H9 (cell line): ENCODE data around the gene ANKS1B. TPM values are rescaled to one million over a fixed set of nuclear protein-coding genes. Genes with fewer than 3 reads are reported as not detected.

Source experiments
- DNase-seq: peaks from one replicate; pipeline ENCODE4 v3.0.0-alpha.2; 2017
- H2AFZ ChIP-seq: one replicate; pipeline ENCODE4 v1.6.1; 2013; ENCODE audit warnings: mild to moderate bottlenecking, low read length, control low read depth, moderate library complexity
- H2AK5ac ChIP-seq: 2 replicates; pipeline ENCODE4 v1.6.1; 2013; ENCODE audit warnings: low read length, control low read depth, mixed read lengths; ENCODE audit not compliant: insufficient read length
- H2BK120ac ChIP-seq: one replicate; pipeline ENCODE4 v1.6.1; 2013; ENCODE audit warnings: low read depth, mild to moderate bottlenecking, low read length, control low read depth, inconsistent platforms; ENCODE audit not compliant: poor library complexity, severe bottlenecking
- H2BK12ac ChIP-seq: 2 replicates; pipeline ENCODE4 v1.6.1; 2013; ENCODE audit warnings: low read length, control low read depth, mixed read lengths, low read depth; ENCODE audit not compliant: insufficient read length
- H2BK15ac ChIP-seq: 2 replicates; pipeline ENCODE4 v1.6.1; 2013; ENCODE audit warnings: low read depth, low read length, control low read depth
- H2BK20ac ChIP-seq: one replicate; pipeline ENCODE4 v1.6.1; 2013; ENCODE audit warnings: low read depth, mild to moderate bottlenecking, low read length, control low read depth, inconsistent platforms; ENCODE audit not compliant: poor library complexity, severe bottlenecking
- H2BK5ac ChIP-seq: 2 replicates; pipeline ENCODE4 v1.6.1; 2013; ENCODE audit warnings: low read length, control low read depth, mixed read lengths; ENCODE audit not compliant: insufficient read length
- H3K14ac ChIP-seq: 2 replicates; pipeline ENCODE4 v1.6.1; 2013; ENCODE audit warnings: low read length, control low read depth; ENCODE audit not compliant: insufficient read depth
- H3K18ac ChIP-seq: 2 replicates; pipeline ENCODE4 v1.6.1; 2013; ENCODE audit warnings: low read depth, mild to moderate bottlenecking, mixed read lengths, low read length, control low read depth; ENCODE audit not compliant: insufficient read length
- H3K23ac ChIP-seq: 2 replicates; pipeline ENCODE4 v1.6.1; 2013; ENCODE audit warnings: low read length, control low read depth, mixed read lengths, low read depth; ENCODE audit not compliant: insufficient read length
- H3K23me2 ChIP-seq: 2 replicates; pipeline ENCODE4 v1.6.1; 2013; ENCODE audit warnings: low read depth, mild to moderate bottlenecking, mixed read lengths, low read length, control low read depth; ENCODE audit not compliant: insufficient read length, poor library complexity, severe bottlenecking
- H3K27ac ChIP-seq: 2 replicates; pipeline ENCODE4 v1.5.1; 2013; ENCODE audit warnings: low read length, control low read depth, mixed read lengths, low read depth; ENCODE audit not compliant: insufficient read length
- H3K27me3 ChIP-seq: 2 replicates; pipeline ENCODE4 v1.6.1; 2013; ENCODE audit warnings: low read length, control low read depth, inconsistent platforms; ENCODE audit not compliant: insufficient read depth
- H3K4ac ChIP-seq: 2 replicates; pipeline ENCODE4 v1.6.1; 2013; ENCODE audit warnings: low read depth, mild to moderate bottlenecking, control low read depth, inconsistent platforms, low read length, moderate library complexity
- H3K4me1 ChIP-seq: 2 replicates; pipeline ENCODE4 v1.6.1; 2013; ENCODE audit warnings: low read length, control low read depth, inconsistent platforms; ENCODE audit not compliant: insufficient read depth
- H3K4me2 ChIP-seq: 2 replicates; pipeline ENCODE4 v1.6.1; 2013; ENCODE audit warnings: low read length, control low read depth, mixed read lengths; ENCODE audit not compliant: insufficient read length, insufficient read depth
- H3K56ac ChIP-seq: 2 replicates; pipeline ENCODE4 v1.6.1; 2013; ENCODE audit warnings: low read depth, mild to moderate bottlenecking, mixed read lengths, low read length, control low read depth; ENCODE audit not compliant: insufficient read length
- H3K79me1 ChIP-seq: 2 replicates; pipeline ENCODE4 v1.6.1; 2013; ENCODE audit warnings: low read depth, mild to moderate bottlenecking, moderate library complexity, low read length, control low read depth, inconsistent platforms; ENCODE audit not compliant: insufficient read depth, poor library complexity, severe bottlenecking
- H3K79me2 ChIP-seq: 2 replicates; pipeline ENCODE4 v1.6.1; 2013; ENCODE audit warnings: low read length, control low read depth, inconsistent platforms; ENCODE audit not compliant: insufficient read depth
- H3K9ac ChIP-seq: 2 replicates; pipeline ENCODE4 v1.6.1; 2013; ENCODE audit warnings: low read length, control low read depth, mixed read lengths; ENCODE audit not compliant: insufficient read length; ENCODE audit errors: extremely low read depth
- H3K9me3 ChIP-seq: one replicate; pipeline ENCODE4 v1.6.1; 2013; ENCODE audit warnings: low read depth, low read length, inconsistent platforms; ENCODE audit not compliant: control insufficient read depth
- H3T11ph ChIP-seq: one replicate; pipeline ENCODE4 v1.6.1; 2013; ENCODE audit warnings: mild to moderate bottlenecking, low read length, control low read depth, inconsistent platforms
- H4K20me1 ChIP-seq: one replicate; pipeline ENCODE4 v1.6.1; 2013; ENCODE audit not compliant: control insufficient read depth, insufficient read length, insufficient read depth
- H4K5ac ChIP-seq: 2 replicates; pipeline ENCODE4 v1.6.1; 2013; ENCODE audit warnings: low read depth, mild to moderate bottlenecking, mixed read lengths, low read length, control low read depth; ENCODE audit not compliant: insufficient read length
- H4K8ac ChIP-seq: replicated peaks from 2 replicates; pipeline ENCODE4 v1.6.1; 2013; ENCODE audit warnings: low read length, control low read depth, mixed read lengths, low read depth; ENCODE audit not compliant: insufficient read length
- H4K91ac ChIP-seq: 2 replicates; pipeline ENCODE4 v1.6.1; 2013; ENCODE audit warnings: low read depth, mild to moderate bottlenecking, moderate library complexity, mixed read lengths, low read length, control low read depth; ENCODE audit not compliant: insufficient read length
- H3K27ac Mint-ChIP-seq, 3 experiments: 2 replicates in 2 of 3; 3 replicates in 1 of 3; pipeline ENCODE4 v1.8.0; 2020 to 2021; ENCODE audit warnings: mixed read lengths in 3 of 3, mild to moderate bottlenecking in 1 of 3, moderate library complexity in 1 of 3
- H3K27me3 Mint-ChIP-seq: 2 replicates; pipeline ENCODE4 v1.8.0; 2021; ENCODE audit warnings: low read depth, mild to moderate bottlenecking, moderate library complexity, mixed read lengths
- H3K36me3 Mint-ChIP-seq, 3 experiments: 2 replicates in 2 of 3; 3 replicates in 1 of 3; pipeline ENCODE4 v1.8.0; 2020 to 2021; ENCODE audit warnings: low read depth in 3 of 3, mixed read lengths in 3 of 3; ENCODE audit not compliant: insufficient read depth in 1 of 3
- H3K4me1 Mint-ChIP-seq, 2 experiments: 2 replicates each; pipeline ENCODE4 v1.8.0; 2020; ENCODE audit warnings: mixed read lengths in 2 of 2
- H3K4me3 Mint-ChIP-seq, 2 experiments: 2 replicates in 1 of 2; 3 replicates in 1 of 2; pipeline ENCODE4 v1.8.0; 2020 to 2021; ENCODE audit warnings: mild to moderate bottlenecking in 2 of 2, mixed read lengths in 2 of 2, moderate library complexity in 1 of 2
- H3K9me3 Mint-ChIP-seq, 2 experiments: 2 replicates in 1 of 2; 3 replicates in 1 of 2; pipeline ENCODE4 v1.8.0; 2020; ENCODE audit warnings: mild to moderate bottlenecking in 2 of 2, mixed read lengths in 2 of 2, moderate library complexity in 1 of 2
- WGBS: extraction: QIAGEN DNeasy Blood & Tissue Kit; methylation state at CpG from one replicate; pipeline ENCODE4 v1.1.7; 2013; ENCODE audit warnings: missing lambda C conversion rate, low lambda C conversion rate, mixed read lengths; ENCODE audit not compliant: insufficient read length; ENCODE audit errors: extremely low coverage; 5-methylcytosine and 5-hydroxymethylcytosine counted together
- total RNA-seq: library from RNA; stranded (reverse); gene quantifications from 2 replicates; pipeline ENCODE4 v1.2.1, GENCODE V29; 2021
- TF ChIP-seq, protein P1 (sequence below): fragments of 200-600 bp; sonication (generic); conservative IDR thresholded peaks from 3 replicates; pipeline ENCODE4 v1.8.0; 2021; ENCODE audit warnings: antibody characterized with exemption, mild to moderate bottlenecking

Gene ANKS1B
- total RNA-seq, 1 experiment from 2014 or later = 4.1 TPM

DNA sequence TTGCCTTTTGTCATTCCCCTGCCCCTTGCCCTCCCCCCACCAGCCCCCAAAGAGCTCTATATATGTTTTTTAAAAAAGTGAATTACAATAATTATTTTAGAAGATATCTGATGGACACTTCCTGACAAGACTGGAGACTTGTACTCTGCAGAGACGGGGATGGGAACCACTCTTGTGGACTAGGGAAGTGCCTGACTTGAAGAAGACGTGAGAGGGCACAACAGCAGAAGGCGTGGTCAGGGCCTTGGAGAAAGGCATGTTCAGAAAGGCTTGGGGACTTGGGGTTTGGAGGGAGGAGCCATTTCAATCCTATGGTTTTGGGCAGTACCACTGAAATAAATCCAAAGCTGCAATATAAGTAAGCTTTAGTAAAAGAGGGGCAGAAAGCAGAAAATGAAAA, 1184.9 kb downstream of the ANKS1B start:
- H2AK5ac ChIP-seq = no peak overlapping the region
- no peak overlapping the region for H3K4me2 ChIP-seq
- DNase-seq = no peak
- no peak overlapping the region for H2BK120ac ChIP-seq
- no peaks in the 10 kb centered on the region for H3K9me3 ChIP-seq
- no peak overlapping the region for H3K23ac ChIP-seq
- H3K23me2 ChIP-seq = no peaks in the 10 kb centered on the region
- Mint-ChIP-seq H3K27ac (no peak overlapping the region), H3K36me3 (no peaks in the 10 kb centered on the region), H3K4me3 (no peak overlapping the region), H3K27me3 (no peaks in the 10 kb centered on the region), H3K9me3 (no peaks in the 10 kb centered on the region), H3K4me1 (peaks cover 9 to 15% of the 10 kb centered on the region in 2 experiments)
- H3K9ac ChIP-seq = no peak overlapping the region
- TF ChIP-seq, protein P1, sequence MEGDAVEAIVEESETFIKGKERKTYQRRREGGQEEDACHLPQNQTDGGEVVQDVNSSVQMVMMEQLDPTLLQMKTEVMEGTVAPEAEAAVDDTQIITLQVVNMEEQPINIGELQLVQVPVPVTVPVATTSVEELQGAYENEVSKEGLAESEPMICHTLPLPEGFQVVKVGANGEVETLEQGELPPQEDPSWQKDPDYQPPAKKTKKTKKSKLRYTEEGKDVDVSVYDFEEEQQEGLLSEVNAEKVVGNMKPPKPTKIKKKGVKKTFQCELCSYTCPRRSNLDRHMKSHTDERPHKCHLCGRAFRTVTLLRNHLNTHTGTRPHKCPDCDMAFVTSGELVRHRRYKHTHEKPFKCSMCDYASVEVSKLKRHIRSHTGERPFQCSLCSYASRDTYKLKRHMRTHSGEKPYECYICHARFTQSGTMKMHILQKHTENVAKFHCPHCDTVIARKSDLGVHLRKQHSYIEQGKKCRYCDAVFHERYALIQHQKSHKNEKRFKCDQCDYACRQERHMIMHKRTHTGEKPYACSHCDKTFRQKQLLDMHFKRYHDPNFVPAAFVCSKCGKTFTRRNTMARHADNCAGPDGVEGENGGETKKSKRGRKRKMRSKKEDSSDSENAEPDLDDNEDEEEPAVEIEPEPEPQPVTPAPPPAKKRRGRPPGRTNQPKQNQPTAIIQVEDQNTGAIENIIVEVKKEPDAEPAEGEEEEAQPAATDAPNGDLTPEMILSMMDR = no peak
- no peak overlapping the region for H3K56ac ChIP-seq
- H3K4ac ChIP-seq = no peak overlapping the region
- no peak overlapping the region for H3K27ac ChIP-seq
- no peak overlapping the region for H3K18ac ChIP-seq
- WGBS = no CpG with 5 or more reads among the region's 3 CpGs
- H4K5ac ChIP-seq = no peak overlapping the region
- no peak overlapping the region for H2BK20ac ChIP-seq
- H2AFZ ChIP-seq = no peak overlapping the region
- H2BK15ac ChIP-seq = no peak overlapping the region
- no peaks in the 10 kb centered on the region for H3K79me2 ChIP-seq
- H3K14ac ChIP-seq = no peak overlapping the region
- no peaks in the 10 kb centered on the region for H4K20me1 ChIP-seq
- no peaks in the 10 kb centered on the region; the same call in 1 of the 2 replicates for H3K4me1 ChIP-seq
- H3T11ph ChIP-seq = no peak overlapping the region
- H2BK12ac ChIP-seq = no peak overlapping the region
- no peak overlapping the region for H4K91ac ChIP-seq
- no peak overlapping the region for H2BK5ac ChIP-seq
- no peak overlapping the region for H4K8ac ChIP-seq
- no peaks in the 10 kb centered on the region for H3K79me1 ChIP-seq
- H3K27me3 ChIP-seq = no peaks in the 10 kb centered on the region
